CD8-positive, alpha-beta memory T cell (primary cell): ENCODE data around the gene GATA6. TPM values are rescaled to one million over a fixed set of nuclear protein-coding genes. Genes with fewer than 3 reads are reported as not detected.
A peak's percentile ranks its signal among the peaks of the same experiment; 100 is the strongest.
"Not testable (repeated sequence)": the region's sequence is repeated elsewhere in the genome, so short reads cannot be mapped to it uniquely, and the experiment has no call there.

ENCODE experiments used
- CTCF ChIA-PET: fragments of 350-600 bp; sonication (Branson Sonifier 250); formaldehyde crosslinking; loops from one replicate; lab custom pipeline; 2021; ENCODE audit warnings: antibody characterized with exemption; lab: Charles Lee
- POLR2A ChIA-PET: fragments of 350-600 bp; sonication (Branson Sonifier 250); formaldehyde crosslinking; loops from one replicate; lab custom pipeline; 2021; ENCODE audit warnings: antibody characterized with exemption; lab: Charles Lee
- DNase-seq, 5 donors: peaks; one replicate each; pipeline versions ENCODE4 v3.0.0 to v3.0.0-alpha.2; 2020 to 2022; ENCODE audit warnings: mixed read lengths in 1 of 5
- H3K27ac ChIP-seq: one replicate; pipeline ENCODE4 v1.7.0; 2013; ENCODE audit warnings: low read depth, mild to moderate bottlenecking, low read length, moderate library complexity
- H3K27me3 ChIP-seq: 2 replicates; pipeline ENCODE4 v1.7.0; 2013; ENCODE audit warnings: low read length, mild to moderate bottlenecking; ENCODE audit not compliant: insufficient read depth, poor library complexity, severe bottlenecking
- H3K36me3 ChIP-seq: 2 replicates; pipeline ENCODE4 v1.7.0; 2013; ENCODE audit warnings: mild to moderate bottlenecking, low read length, moderate library complexity; ENCODE audit not compliant: insufficient read depth
- H3K4me1 ChIP-seq: 2 replicates; pipeline ENCODE4 v1.7.0; 2013; ENCODE audit warnings: mild to moderate bottlenecking, low read length, moderate library complexity; ENCODE audit not compliant: insufficient read depth
- H3K4me3 ChIP-seq: 2 replicates; pipeline ENCODE4 v1.7.0; 2013; ENCODE audit warnings: mild to moderate bottlenecking, low read length
- H3K9me3 ChIP-seq: 2 replicates; pipeline ENCODE4 v1.7.0; 2013; ENCODE audit warnings: mild to moderate bottlenecking, low read length
- H3K27ac Mint-ChIP-seq, 8 donors: one replicate each; pipeline ENCODE4 v1.8.0; 2020 to 2021; ENCODE audit warnings: mixed read lengths in 8 of 8, mild to moderate bottlenecking in 6 of 8, inconsistent platforms in 3 of 8, moderate library complexity in 3 of 8
- H3K27me3 Mint-ChIP-seq, 2 donors: one replicate each; pipeline ENCODE4 v1.8.0; 2020 to 2021; ENCODE audit warnings: mixed read lengths in 2 of 2, mild to moderate bottlenecking in 1 of 2, moderate library complexity in 1 of 2
- H3K36me3 Mint-ChIP-seq, 3 donors: one replicate each; pipeline ENCODE4 v1.8.0; 2020 to 2021; ENCODE audit warnings: mixed read lengths in 3 of 3, inconsistent platforms in 1 of 3, mild to moderate bottlenecking in 1 of 3
- H3K4me1 Mint-ChIP-seq, 3 donors: one replicate each; pipeline ENCODE4 v1.8.0; 2020 to 2021; ENCODE audit warnings: mixed read lengths in 3 of 3, inconsistent platforms in 1 of 3, mild to moderate bottlenecking in 1 of 3
- H3K4me3 Mint-ChIP-seq, 7 donors: one replicate each; pipeline ENCODE4 v1.8.0; 2020 to 2021; ENCODE audit warnings: mixed read lengths in 7 of 7, mild to moderate bottlenecking in 6 of 7, moderate library complexity in 4 of 7, inconsistent platforms in 2 of 7
- H3K9me3 Mint-ChIP-seq, 5 donors: one replicate each; pipeline ENCODE4 v1.8.0; 2020 to 2022; ENCODE audit warnings: mixed read lengths in 5 of 5, mild to moderate bottlenecking in 3 of 5, moderate library complexity in 2 of 5, inconsistent platforms in 1 of 5
- polyA plus RNA-seq: library from polyadenylated mRNA; unstranded; fragments of 300-500 nt; fragmentation: Illumina TruSeq; gene quantifications from one replicate; pipeline ENCODE4 v1.2.3, GENCODE V29; 2021
- total RNA-seq, 2 experiments: library from RNA; stranded (reverse); gene quantifications; one replicate each; pipeline ENCODE4 v1.2.3, GENCODE V29; 2021

The GATA6 gene
- total and polyA plus RNA-seq, 3 experiments from 2014 or later, result 0.04 to 0.32 (median 0.11) TPM

DNA sequence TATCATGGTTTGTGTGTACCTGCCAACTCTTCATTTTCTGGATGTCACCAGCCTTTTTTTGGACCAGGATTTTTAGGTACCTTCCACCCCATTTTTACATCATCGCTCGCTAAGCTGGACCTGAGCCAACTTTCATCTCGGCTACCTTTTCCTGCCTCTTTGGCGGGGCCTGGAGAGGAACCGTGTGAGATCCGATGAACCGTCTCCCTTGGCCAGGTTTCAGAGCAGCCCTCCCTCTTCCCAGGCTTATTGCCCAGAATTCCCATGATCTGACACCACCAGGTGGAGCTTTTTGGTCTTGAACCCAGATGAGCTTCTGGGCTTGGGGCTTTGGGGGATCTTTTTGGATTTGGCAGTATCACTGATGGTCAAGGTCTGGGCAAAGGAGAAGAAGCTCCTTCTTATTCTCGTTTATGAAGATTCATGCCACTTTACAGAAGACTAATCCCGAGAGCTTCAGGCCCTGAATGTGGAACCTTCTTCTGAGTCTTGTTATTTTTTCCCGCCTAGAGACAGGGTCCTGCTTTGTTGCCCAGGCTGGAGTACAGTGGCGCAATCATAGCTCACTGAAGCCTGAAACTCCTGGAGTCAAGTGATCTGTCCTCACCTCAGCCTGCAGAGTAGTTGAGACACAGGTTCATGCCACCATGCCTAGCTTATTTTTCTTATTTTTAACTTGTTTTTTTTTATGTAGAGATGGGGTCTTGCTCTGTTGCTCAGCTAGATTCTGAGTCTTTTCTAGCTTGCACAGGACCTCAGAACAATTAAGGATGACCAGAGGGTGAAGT lies 50.4 kb downstream of the GATA6 start:
- peaks cover 19 to 20% (median 20%) of the 10 kb centered on the region in 3 donors for H3K4me1 Mint-ChIP-seq
- no peak overlapping the region for H3K27ac ChIP-seq
- peaks cover 8% of the 10 kb centered on the region in 2 donors for H3K27me3 Mint-ChIP-seq
- DNase-seq, result no peak
- peak overlapping the region in 1 of 8 donors; percentile 19 for H3K27ac Mint-ChIP-seq
- H3K9me3 Mint-ChIP-seq, result no peaks in the 10 kb centered on the region
- H3K27me3 ChIP-seq, result no peaks in the 10 kb centered on the region
- H3K4me3 ChIP-seq, result no peak overlapping the region
- peaks cover 3% of the 10 kb centered on the region for H3K4me1 ChIP-seq
- ChIA-PET CTCF (interaction anchor here (0.5 to 1.3 kb wide), 2 partner anchors 187 to 328 kb away, joined by 3 read pairs; no protein-coding TSS in a partner anchor), POLR2A (interaction anchor here (0.7 kb wide), 1 partner anchor 233 kb away, joined by 3 read pairs; no protein-coding TSS in a partner anchor)
- no peaks in the 10 kb centered on the region for H3K36me3 ChIP-seq
- H3K9me3 ChIP-seq, result no peaks in the 10 kb centered on the region
- no peak overlapping the region for H3K4me3 Mint-ChIP-seq
- no peaks in the 10 kb centered on the region for H3K36me3 Mint-ChIP-seq

DNA sequence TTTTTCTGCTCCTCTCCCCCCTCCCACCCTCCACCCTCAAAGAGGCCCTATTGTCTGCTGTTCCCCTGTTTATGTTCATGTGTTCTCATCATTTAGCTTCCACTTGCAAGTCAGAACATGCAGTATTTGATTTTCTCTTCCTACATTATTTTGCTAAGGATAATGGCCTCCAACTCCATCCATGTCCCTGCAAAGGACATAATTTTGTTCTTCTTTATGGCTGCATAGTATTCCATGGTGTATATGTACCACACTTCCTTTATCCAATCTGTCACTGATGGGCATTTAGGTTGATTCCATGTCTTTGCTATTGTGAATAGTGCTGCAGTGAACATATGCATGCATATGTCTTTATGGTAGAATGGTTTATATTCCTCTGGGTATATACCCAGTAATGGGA lies 51.2 kb downstream of the GATA6 start:
- CTCF ChIA-PET, result not testable (repeated sequence)

DNA sequence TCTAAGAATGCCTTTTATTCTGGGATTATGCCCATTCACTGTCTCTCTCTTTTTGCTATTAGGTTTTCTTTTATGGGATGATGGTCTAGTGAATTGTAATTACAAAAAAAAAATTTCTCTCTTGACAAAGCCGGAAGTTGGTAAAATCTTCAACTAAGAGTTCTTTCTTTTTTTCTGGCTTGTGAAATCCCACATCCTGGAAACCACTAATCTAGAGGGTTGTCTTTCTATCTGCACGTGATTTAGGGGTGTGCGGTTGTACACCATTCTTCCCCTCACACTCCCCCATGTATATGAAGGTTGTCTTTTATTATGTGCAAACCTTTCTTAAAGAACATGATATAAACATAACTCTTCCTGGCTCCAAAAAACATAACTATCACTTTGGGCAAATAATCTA lies 52.0 kb downstream of the GATA6 start:
- no peaks in the 10 kb centered on the region for H3K36me3 ChIP-seq
- Mint-ChIP-seq H3K27ac (peak overlapping the region; percentile 2 to 56 (median 18)), H3K36me3 (no peaks in the 10 kb centered on the region), H3K27me3 (peaks cover 5 to 8% of the 10 kb centered on the region in 2 donors), H3K4me3 (peak overlapping the region; percentile 0 to 59 (median 14)), H3K9me3 (no peaks in the 10 kb centered on the region), H3K4me1 (peaks cover 17 to 22% (median 20%) of the 10 kb centered on the region in 3 donors)
- no peak overlapping the region for H3K4me3 ChIP-seq
- ChIA-PET CTCF (no interaction called here), POLR2A (no interaction called here)
- no peak overlapping the region for H3K27ac ChIP-seq
- H3K4me1 ChIP-seq, result peaks cover 3% of the 10 kb centered on the region
- peak in 2 of 5 donors; percentile 46 to 57 for DNase-seq
- H3K27me3 ChIP-seq, result no peaks in the 10 kb centered on the region
- no peaks in the 10 kb centered on the region for H3K9me3 ChIP-seq

More for the DNA sequence above, 51.2 kb downstream of the GATA6 start:
- H3K36me3 Mint-ChIP-seq, H3K9me3 Mint-ChIP-seq, H3K27me3 Mint-ChIP-seq, H3K27me3 ChIP-seq, POLR2A ChIA-PET, H3K9me3 ChIP-seq, H3K4me3 Mint-ChIP-seq, H3K4me1 ChIP-seq, H3K27ac ChIP-seq, H3K4me3 ChIP-seq, DNase-seq, H3K36me3 ChIP-seq: not testable (repeated sequence)
- Mint-ChIP-seq H3K4me1 (peaks cover 17 to 22% (median 20%) of the 10 kb centered on the region in 3 donors), H3K27ac (peak overlapping the region in 1 of 8 donors; percentile 24)

DNA sequence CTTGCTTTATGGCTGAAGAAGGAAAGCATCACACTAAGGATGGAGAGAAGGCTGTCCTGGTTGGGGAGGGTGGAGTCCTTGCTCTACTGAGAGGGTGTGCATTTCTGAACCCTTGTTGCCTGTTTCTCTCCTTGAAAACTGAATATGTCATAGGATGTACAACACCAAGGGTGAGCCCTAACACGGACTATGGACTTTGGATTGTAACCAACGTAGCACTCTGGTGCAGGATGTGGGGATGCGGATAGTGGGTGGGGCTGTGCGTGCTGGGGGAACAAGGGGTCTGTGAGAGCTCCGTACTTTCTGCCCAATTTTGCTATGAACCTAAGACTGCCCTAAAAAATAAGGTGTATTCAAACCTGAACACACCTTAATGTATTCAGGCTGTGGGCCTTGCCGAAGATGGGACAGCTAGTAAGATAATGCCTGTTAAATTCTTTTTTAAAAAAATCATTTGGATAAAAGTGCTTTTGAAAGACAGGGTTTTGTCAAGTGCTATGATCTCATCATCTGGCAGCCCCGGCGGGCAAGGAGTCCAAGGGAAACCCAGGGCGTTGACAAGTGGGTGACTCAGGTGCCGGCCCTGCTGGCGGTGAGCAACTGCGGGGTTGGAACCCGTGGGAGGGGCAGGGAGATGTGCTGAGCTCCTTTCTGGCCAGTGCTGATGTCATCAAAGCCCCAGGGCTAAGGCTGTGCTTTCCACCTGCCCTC lies 54.0 kb downstream of the GATA6 start:
- ChIA-PET POLR2A (no interaction called here), CTCF (interaction anchor here (0.5 kb wide), 1 partner anchor 947 kb away, joined by 3 read pairs; no protein-coding TSS in a partner anchor)
- no peaks in the 10 kb centered on the region for H3K36me3 ChIP-seq
- no peaks in the 10 kb centered on the region for H3K27me3 ChIP-seq
- no peak overlapping the region for H3K4me3 ChIP-seq
- Mint-ChIP-seq H3K4me3 (peak overlapping the region in 1 of 7 donors; percentile 62), H3K27ac (peak overlapping the region in 2 of 8 donors; percentile 5 to 77), H3K36me3 (no peaks in the 10 kb centered on the region), H3K4me1 (peaks cover 17 to 22% (median 20%) of the 10 kb centered on the region in 3 donors), H3K27me3 (peaks cover 0 to 5% of the 10 kb centered on the region in 2 donors), H3K9me3 (no peaks in the 10 kb centered on the region)
- DNase-seq, result no peak
- H3K27ac ChIP-seq, result no peak overlapping the region
- H3K4me1 ChIP-seq, result peaks cover 3% of the 10 kb centered on the region
- no peaks in the 10 kb centered on the region for H3K9me3 ChIP-seq

DNA sequence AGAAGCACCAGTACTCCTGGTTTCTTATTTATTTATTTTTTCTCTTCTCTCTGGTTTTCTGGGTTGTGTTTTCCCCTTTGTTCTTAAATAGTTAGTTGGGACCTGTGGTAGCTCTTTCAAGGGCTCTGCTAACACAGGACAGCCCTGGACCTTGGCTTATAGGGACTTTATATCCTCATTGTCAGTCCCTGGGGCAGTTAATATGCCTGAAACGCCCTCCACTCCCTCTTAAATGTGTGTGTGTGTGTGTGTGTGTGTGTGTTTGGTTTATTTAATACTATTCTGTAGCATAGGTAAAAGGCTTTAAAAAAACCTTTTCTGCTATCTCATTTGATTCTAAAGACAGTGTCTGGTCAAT lies 54.6 kb downstream of the GATA6 start:
- CTCF ChIA-PET, result interaction anchor here (0.5 kb wide), 1 partner anchor 947 kb away, joined by 3 read pairs; no protein-coding TSS in a partner anchor

DNA sequence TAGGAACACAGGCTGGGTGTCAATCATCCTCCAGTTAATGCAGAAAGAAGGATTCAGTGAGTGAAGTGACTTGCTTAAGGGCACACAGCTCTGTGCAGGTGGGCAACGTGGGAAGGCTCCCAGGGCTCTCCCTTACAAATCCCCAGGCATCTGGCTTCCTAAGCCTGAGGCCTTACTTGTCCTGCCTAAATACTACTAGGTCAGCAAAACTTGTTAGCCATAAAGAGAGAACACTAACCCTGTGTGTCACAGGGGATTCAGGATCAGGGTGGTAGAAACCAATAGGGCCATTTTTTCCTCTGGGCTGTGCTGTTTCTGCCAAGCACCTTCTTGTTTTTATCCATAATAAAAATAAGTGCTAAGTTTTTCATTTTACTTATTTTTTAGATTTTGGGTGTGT lies 55.0 kb downstream of the GATA6 start:
- no peaks in the 10 kb centered on the region for H3K36me3 Mint-ChIP-seq
- H3K9me3 Mint-ChIP-seq, result no peaks in the 10 kb centered on the region
- ChIA-PET CTCF (no interaction called here), POLR2A (no interaction called here)
- peaks cover 22 to 25% (median 25%) of the 10 kb centered on the region in 3 donors for H3K4me1 Mint-ChIP-seq
- H3K27me3 Mint-ChIP-seq, result peaks cover 0 to 5% of the 10 kb centered on the region in 2 donors
- Histone ChIP-seq H3K27me3 (no peaks in the 10 kb centered on the region), H3K4me3 (no peak overlapping the region), H3K27ac (no peak overlapping the region), H3K36me3 (no peaks in the 10 kb centered on the region), H3K9me3 (no peaks in the 10 kb centered on the region), H3K4me1 (peaks cover 3% of the 10 kb centered on the region)
- no peak overlapping the region for H3K4me3 Mint-ChIP-seq
- DNase-seq, result no peak
- peak overlapping the region in 1 of 8 donors; percentile 6 for H3K27ac Mint-ChIP-seq

More for the DNA sequence above, 54.6 kb downstream of the GATA6 start:
- Histone ChIP-seq H3K27ac (no peak overlapping the region), H3K27me3 (no peaks in the 10 kb centered on the region), H3K9me3 (no peaks in the 10 kb centered on the region), H3K4me3 (no peak overlapping the region), H3K36me3 (no peaks in the 10 kb centered on the region), H3K4me1 (peaks cover 3% of the 10 kb centered on the region)
- POLR2A ChIA-PET, result no interaction called here
- peaks cover 0 to under 1% of the 10 kb centered on the region in 2 donors for H3K27me3 Mint-ChIP-seq
- H3K27ac Mint-ChIP-seq, result no peak overlapping the region
- no peak overlapping the region for H3K4me3 Mint-ChIP-seq
- DNase-seq, result no peak
- H3K36me3 Mint-ChIP-seq, result no peaks in the 10 kb centered on the region
- no peaks in the 10 kb centered on the region for H3K9me3 Mint-ChIP-seq
- H3K4me1 Mint-ChIP-seq, result peaks cover 18 to 22% (median 21%) of the 10 kb centered on the region in 3 donors

DNA sequence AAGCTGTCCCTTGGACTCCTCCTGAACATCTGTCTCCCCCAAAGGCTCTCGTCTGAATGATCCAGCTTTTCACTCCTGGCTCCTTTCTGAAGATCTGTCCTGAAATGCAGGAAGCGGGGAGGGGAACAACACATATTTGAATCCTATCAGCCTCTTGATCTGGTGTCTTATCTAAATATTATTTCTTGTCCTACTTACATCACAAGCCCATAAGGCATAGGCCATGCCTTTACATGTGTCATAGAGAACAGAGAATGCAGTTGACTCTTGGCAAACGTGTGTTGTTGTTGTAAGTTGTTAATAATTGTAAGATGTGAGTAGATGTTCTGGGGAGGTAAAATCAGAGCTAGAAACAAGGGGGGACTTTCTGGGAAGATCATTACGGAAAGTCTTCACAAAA lies 57.4 kb downstream of the GATA6 start:
- Mint-ChIP-seq H3K9me3 (no peaks in the 10 kb centered on the region), H3K36me3 (no peaks in the 10 kb centered on the region), H3K27ac (no peak overlapping the region), H3K4me3 (no peak overlapping the region), H3K27me3 (peaks cover 0 to 19% of the 10 kb centered on the region in 2 donors), H3K4me1 (peaks cover 11 to 14% (median 12%) of the 10 kb centered on the region in 3 donors)
- Histone ChIP-seq H3K27me3 (no peaks in the 10 kb centered on the region), H3K4me1 (peaks cover under 1% of the 10 kb centered on the region), H3K4me3 (no peak overlapping the region), H3K9me3 (no peaks in the 10 kb centered on the region), H3K36me3 (no peaks in the 10 kb centered on the region), H3K27ac (no peak overlapping the region)
- no peak for DNase-seq
- CTCF ChIA-PET, result no interaction called here
- POLR2A ChIA-PET, result no interaction called here

DNA sequence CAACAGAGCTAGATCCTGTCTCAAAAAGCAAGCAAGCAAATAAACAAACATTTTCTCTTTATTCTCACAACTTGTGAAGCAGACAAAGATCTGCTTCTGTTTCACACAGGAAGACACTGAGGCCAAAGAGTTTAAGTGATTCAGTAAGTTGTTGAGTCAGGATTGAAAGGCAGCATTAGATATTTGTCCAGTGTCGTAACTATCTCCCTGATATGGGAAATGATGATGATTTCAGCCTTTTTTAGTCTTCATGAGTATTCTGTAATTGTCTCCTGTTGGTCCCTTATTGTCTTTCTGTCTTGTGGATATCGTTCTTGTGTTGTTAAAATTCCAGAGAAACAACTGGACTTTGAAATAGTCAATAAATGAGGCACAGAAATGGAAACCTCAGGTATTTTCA lies 59.6 kb downstream of the GATA6 start:
- ChIA-PET CTCF (no interaction called here), POLR2A (no interaction called here)
- no peaks in the 10 kb centered on the region for H3K9me3 Mint-ChIP-seq
- H3K4me1 Mint-ChIP-seq, result peaks cover 6 to 8% (median 6%) of the 10 kb centered on the region in 3 donors
- peak overlapping the region in 1 of 8 donors; percentile 11 for H3K27ac Mint-ChIP-seq
- H3K36me3 ChIP-seq, result no peaks in the 10 kb centered on the region
- no peaks in the 10 kb centered on the region for H3K36me3 Mint-ChIP-seq
- peaks cover 0 to 19% of the 10 kb centered on the region in 2 donors for H3K27me3 Mint-ChIP-seq
- H3K27me3 ChIP-seq, result no peaks in the 10 kb centered on the region
- no peak overlapping the region for H3K4me3 Mint-ChIP-seq
- H3K4me3 ChIP-seq, result no peak overlapping the region
- no peak overlapping the region for H3K27ac ChIP-seq
- DNase-seq, result no peak
- no peaks in the 10 kb centered on the region for H3K9me3 ChIP-seq
- H3K4me1 ChIP-seq, result no peaks in the 10 kb centered on the region
